Coronary artery (tissue), 2 donors: ENCODE data around the gene CLEC16A.
A peak's percentile ranks its signal among the peaks of the same experiment; 100 is the strongest.

Source experiments
- DNase-seq: peaks from one replicate; pipeline ENCODE4 v3.0.0-alpha.2; 2017; ENCODE audit warnings: low spot score
- H3K27ac ChIP-seq, 2 donors: fragments of 200-600 bp; sonication (generic); one replicate each; pipeline ENCODE4 v1.5.1; 2016 to 2019
- H3K4me3 ChIP-seq: fragments of 200-600 bp; sonication (generic); 2 replicates; pipeline ENCODE4 v1.5.1; 2016; ENCODE audit warnings: mild to moderate bottlenecking, moderate library complexity
- TF ChIP-seq, protein P1 (sequence below): fragments of 200-600 bp; sonication (generic); IDR thresholded peaks from one replicate; pipeline ENCODE4 v1.5.1; 2019; ENCODE audit warnings: antibody characterized with exemption

Gene CLEC16A

DNA sequence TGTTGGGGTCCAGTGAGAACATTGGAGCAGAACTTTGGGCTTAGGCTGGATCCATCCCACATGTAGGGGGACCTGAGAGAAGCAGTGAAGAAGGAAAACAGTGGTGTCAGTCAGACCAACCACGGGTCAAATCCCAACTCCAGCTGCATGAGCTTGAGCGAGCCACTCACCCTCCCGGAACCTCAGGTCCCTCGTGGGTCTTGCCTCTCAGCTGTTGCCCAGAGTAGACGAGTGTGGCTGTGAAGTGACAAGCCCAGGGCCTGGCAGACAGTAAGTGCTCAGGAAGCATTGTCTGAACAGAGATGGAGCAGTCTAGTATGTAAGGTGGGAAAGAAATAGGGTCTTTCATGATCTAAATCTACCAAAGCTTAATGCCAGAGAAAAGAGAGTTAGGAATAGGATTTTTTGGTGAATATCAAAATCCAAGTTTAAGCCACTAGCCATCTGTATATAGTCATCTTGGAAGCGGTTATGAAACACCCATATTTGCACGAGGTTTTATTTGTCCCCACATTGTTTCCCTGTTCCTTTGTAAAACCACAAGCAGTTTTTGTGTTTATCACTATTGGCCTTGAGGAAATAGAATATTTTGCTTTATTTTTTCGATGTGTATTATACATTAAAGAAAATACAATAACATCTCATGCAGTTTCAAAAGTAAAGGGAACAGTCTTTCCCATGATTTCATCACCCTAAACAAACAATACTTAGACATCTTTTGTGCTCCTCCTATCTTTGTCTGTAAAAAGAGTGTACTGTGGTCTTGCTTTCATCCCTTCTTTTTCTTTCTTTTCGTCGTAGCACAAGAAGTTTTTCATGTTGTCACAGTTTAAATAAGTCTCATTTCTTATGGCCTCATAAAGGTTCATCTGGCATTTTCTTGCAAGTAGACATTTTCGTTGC lies 112.0 kb downstream of the CLEC16A start:
- Histone ChIP-seq H3K27ac (peak overlapping the region; percentile 19 to 54), H3K4me3 (no peak overlapping the region)
- TF ChIP-seq, protein P1, sequence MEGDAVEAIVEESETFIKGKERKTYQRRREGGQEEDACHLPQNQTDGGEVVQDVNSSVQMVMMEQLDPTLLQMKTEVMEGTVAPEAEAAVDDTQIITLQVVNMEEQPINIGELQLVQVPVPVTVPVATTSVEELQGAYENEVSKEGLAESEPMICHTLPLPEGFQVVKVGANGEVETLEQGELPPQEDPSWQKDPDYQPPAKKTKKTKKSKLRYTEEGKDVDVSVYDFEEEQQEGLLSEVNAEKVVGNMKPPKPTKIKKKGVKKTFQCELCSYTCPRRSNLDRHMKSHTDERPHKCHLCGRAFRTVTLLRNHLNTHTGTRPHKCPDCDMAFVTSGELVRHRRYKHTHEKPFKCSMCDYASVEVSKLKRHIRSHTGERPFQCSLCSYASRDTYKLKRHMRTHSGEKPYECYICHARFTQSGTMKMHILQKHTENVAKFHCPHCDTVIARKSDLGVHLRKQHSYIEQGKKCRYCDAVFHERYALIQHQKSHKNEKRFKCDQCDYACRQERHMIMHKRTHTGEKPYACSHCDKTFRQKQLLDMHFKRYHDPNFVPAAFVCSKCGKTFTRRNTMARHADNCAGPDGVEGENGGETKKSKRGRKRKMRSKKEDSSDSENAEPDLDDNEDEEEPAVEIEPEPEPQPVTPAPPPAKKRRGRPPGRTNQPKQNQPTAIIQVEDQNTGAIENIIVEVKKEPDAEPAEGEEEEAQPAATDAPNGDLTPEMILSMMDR, result no peak
- DNase-seq, result no peak

DNA sequence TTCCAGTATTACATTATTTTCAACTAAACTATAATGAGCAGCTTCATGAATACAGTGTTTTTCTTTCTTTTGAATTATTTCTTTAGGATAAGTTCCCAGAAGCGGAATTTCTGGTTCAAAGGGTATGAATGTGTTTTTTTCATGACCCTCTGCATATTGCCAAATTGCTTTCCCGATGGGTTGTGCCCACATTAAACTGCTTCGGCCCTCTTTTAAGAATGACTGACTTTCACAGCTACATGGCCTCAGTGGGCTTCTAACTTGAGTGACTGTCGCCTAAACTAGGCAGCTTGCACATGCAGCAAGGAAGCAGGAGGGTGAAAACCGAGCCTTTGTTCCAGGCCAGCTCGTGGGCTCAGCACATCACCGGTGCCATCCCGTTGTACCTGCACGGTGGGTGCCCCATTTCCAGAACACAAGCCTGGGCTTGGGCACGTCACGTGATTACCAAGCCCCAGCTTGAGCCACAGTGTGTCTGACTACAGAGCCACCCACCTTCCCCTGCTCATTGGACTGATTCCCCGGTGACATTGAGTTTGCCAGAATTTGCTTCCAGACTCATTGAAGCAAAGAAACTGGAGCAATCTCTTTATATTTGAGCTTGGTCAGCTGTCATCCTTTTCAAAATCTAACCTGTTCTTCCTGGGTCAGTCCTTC lies 112.8 kb downstream of the CLEC16A start:
- Histone ChIP-seq H3K27ac (peak overlapping the region; percentile 46 to 54), H3K4me3 (no peak overlapping the region)
- no peak for DNase-seq
- TF ChIP-seq, protein P1, result no peak

DNA sequence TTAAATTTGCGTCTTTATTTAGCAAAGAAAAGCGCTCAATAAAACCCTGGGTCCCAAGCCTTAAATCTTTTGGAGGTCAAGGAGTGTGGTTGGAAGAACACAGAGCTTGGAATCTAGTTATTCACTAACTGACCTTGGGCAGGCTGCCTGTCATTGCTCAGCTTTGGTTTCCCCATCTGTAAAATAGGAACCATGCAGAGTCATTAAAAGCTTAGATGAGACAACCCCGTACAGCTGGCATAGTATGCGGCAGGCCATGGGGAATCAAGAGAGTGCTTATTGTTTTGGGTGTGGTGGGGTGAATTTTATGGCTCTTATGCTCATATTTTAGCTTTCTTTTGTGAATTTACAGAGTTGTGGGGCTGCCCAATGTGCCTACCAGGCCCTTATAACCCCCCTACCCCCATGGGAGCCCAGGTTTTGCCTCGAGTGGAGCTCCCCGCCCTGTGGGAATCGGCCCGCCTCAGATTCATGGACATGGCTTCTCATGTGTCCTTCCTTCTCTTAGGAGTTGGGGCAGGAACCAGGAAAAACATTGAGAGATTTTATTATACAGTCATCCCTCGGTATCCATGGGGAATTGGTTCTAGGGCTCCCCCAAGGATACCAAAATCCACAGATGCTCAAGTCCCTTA lies 113.5 kb downstream of the CLEC16A start:
- Histone ChIP-seq H3K4me3 (no peak overlapping the region), H3K27ac (peak overlapping the region in 1 of 2 donors; percentile 54)
- TF ChIP-seq, protein P1, result no peak
- DNase-seq, result no peak

DNA sequence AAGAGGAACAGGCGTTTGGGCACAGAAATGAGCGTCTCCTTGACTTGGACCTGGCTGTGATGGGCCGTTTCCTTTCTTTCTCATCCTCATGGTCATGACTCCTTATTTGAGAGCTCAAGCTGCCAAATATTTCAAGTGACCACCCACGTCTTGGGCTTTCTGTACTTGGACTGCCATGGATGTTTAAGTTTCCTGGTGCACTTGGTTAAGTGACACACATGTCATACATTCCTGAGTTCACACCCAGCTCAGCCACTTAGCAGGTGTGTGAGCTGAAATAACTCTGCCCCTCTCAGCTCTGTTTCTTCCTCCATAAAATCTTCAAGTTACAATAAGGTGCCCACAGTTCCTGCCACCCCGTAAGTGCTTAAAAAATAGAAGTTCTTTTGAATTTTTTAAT lies 114.5 kb downstream of the CLEC16A start:
- H3K27ac ChIP-seq, result no peak overlapping the region
- DNase-seq, result no peak
- no peak overlapping the region for H3K4me3 ChIP-seq
- TF ChIP-seq, protein P1, result no peak

DNA sequence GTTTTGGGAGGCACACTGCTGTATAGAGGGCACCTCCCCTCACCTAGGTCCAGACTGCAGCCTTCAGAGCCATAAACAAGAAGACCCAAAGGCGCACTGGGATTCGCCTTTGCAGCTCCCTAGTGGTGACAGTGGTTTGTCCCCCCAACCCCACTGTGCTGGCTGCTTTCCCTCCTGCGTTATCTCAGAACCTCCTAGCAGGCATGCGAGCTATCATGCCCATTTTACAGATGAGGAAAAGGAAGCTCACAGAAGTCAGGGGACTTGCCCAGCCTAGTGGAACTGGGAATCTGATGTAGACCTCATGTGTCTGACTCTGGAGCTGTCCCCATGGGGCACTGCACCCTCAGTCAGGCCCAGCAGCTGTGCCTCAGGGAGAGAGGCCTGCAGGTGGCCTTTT lies 115.2 kb downstream of the CLEC16A start:
- TF ChIP-seq, protein P1, result no peak
- no peak overlapping the region for H3K4me3 ChIP-seq
- DNase-seq, result no peak
- no peak overlapping the region for H3K27ac ChIP-seq

DNA sequence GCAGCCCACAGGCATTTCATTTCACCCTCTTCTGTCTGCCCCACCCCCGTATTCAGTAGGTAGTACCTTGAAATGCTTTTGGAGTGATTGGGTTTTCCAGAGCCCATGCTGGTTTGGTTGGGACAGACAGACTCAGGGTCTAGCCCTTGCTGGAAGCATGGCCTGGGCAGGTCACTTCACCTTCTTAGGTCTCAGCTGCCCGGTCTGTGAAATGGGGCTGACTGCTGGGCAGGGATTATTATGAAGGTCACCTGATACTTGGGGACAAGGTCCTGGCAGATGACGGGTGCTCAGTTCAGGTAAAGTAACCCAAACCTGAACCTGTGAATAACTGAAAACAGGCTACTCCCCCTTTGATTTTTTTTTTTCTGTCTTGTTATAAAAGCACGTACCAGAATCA lies 116.0 kb downstream of the CLEC16A start:
- H3K4me3 ChIP-seq, result no peak overlapping the region
- TF ChIP-seq, protein P1, result no peak
- DNase-seq, result no peak
- H3K27ac ChIP-seq, result no peak overlapping the region
